CD14-positive monocyte (primary cell): Measurements from ENCODE around the gene ZSWIM5. TPM values are rescaled to one million over a fixed set of nuclear protein-coding genes. Genes with fewer than 3 reads are reported as not detected.
"Not testable (repeated sequence)": the region's sequence is repeated elsewhere in the genome, so short reads cannot be mapped to it uniquely, and the experiment has no call there.

Source experiments
- DNase-seq, 3 donors: peaks; one replicate each; pipeline ENCODE4 v3.0.0-alpha.2; 2011 to 2022
- H2AFZ ChIP-seq: 2 replicates; pipeline ENCODE4 v1.6.0; 2012; ENCODE audit warnings: mild to moderate bottlenecking, low read depth, low read length, inconsistent platforms; ENCODE audit not compliant: insufficient read depth, poor library complexity, severe bottlenecking
- H3K27ac ChIP-seq, 2 donors: 1 replicate in 1 of 2; 2 replicates in 1 of 2; pipeline ENCODE4 v1.5.1; 2012 to 2013; ENCODE audit warnings: low read length in 2 of 2, control low read depth in 1 of 2, inconsistent platforms in 1 of 2, low read depth in 1 of 2, mild to moderate bottlenecking in 1 of 2
- H3K27me3 ChIP-seq, 2 donors: one replicate each; pipeline versions ENCODE4 v1.6.0 to v1.6.1; 2011 to 2013; ENCODE audit warnings: low read length in 2 of 2; ENCODE audit not compliant: control insufficient read depth in 2 of 2, insufficient read depth in 2 of 2
- H3K36me3 ChIP-seq, 2 donors: replicated peaks in 1 of 2; 1 replicate in 1 of 2; 2 replicates in 1 of 2; pipeline versions ENCODE4 v1.5.1 to v1.6.1; 2012 to 2013; ENCODE audit warnings: low read length in 2 of 2, control low read depth in 1 of 2, inconsistent platforms in 1 of 2, mild to moderate bottlenecking in 1 of 2; ENCODE audit not compliant: insufficient read depth in 2 of 2, control insufficient read depth in 1 of 2
- H3K4me1 ChIP-seq, 2 donors: 1 replicate in 1 of 2; 2 replicates in 1 of 2; pipeline versions ENCODE4 v1.5.1 to v1.6.1; 2012 to 2013; ENCODE audit warnings: low read length in 2 of 2, control low read depth in 1 of 2, inconsistent platforms in 1 of 2, mild to moderate bottlenecking in 1 of 2, moderate library complexity in 1 of 2; ENCODE audit not compliant: insufficient read depth in 2 of 2, control insufficient read depth in 1 of 2
- H3K4me2 ChIP-seq: replicated peaks from 2 replicates; pipeline ENCODE3; 2012; ENCODE audit warnings: low read length, moderate library complexity, mild to moderate bottlenecking; ENCODE audit not compliant: poor library complexity, severe bottlenecking; ENCODE audit errors: extremely low read depth
- H3K4me3 ChIP-seq, 3 experiments: fragments of 200-600 bp in 1 of 3; sonication (generic) in 1 of 3; replicated peaks in 1 of 3; 1 replicate in 2 of 3; 2 replicates in 1 of 3; pipeline ENCODE4 v1.5.1; 2011 to 2013; ENCODE audit warnings: low read length in 3 of 3, mild to moderate bottlenecking in 3 of 3, control low read depth in 2 of 3, low read depth in 2 of 3, inconsistent platforms in 1 of 3, moderate library complexity in 1 of 3
- H3K79me2 ChIP-seq: 2 replicates; pipeline ENCODE4 v1.6.0; 2012; ENCODE audit warnings: mild to moderate bottlenecking, control low read depth, inconsistent platforms, low read length, moderate library complexity; ENCODE audit not compliant: insufficient read depth
- H3K9ac ChIP-seq: 2 replicates; pipeline ENCODE4 v1.6.0; 2017; ENCODE audit warnings: low read length, mild to moderate bottlenecking; ENCODE audit not compliant: insufficient read depth, poor library complexity, severe bottlenecking
- H3K9me3 ChIP-seq, 2 donors: replicated peaks in 1 of 2; 1 replicate in 1 of 2; 2 replicates in 1 of 2; pipeline versions ENCODE4 v1.5.1 to v1.6.1; 2012 to 2013; ENCODE audit warnings: low read length in 2 of 2, control low read depth in 1 of 2; ENCODE audit not compliant: control insufficient read depth in 1 of 2, insufficient read depth in 1 of 2
- H4K20me1 ChIP-seq: 2 replicates; pipeline ENCODE4 v1.6.0; 2012; ENCODE audit warnings: mild to moderate bottlenecking, low read length, control low read depth, moderate library complexity; ENCODE audit not compliant: insufficient read depth
- H3K27ac Mint-ChIP-seq, 7 donors: one replicate each; pipeline ENCODE4 v1.8.0; 2020; ENCODE audit warnings: mild to moderate bottlenecking in 7 of 7, mixed read lengths in 7 of 7, moderate library complexity in 6 of 7, inconsistent platforms in 2 of 7
- H3K27me3 Mint-ChIP-seq, 3 donors: one replicate each; pipeline ENCODE4 v1.8.0; 2021 to 2022; ENCODE audit warnings: low read depth in 3 of 3, mild to moderate bottlenecking in 3 of 3, mixed read lengths in 3 of 3, moderate library complexity in 3 of 3, inconsistent platforms in 1 of 3
- H3K36me3 Mint-ChIP-seq, 2 donors: one replicate each; pipeline ENCODE4 v1.8.0; 2020; ENCODE audit warnings: mixed read lengths in 2 of 2, inconsistent platforms in 1 of 2, mild to moderate bottlenecking in 1 of 2
- H3K4me1 Mint-ChIP-seq: one replicate; pipeline ENCODE4 v1.8.0; 2020; ENCODE audit warnings: mild to moderate bottlenecking, mixed read lengths
- H3K4me3 Mint-ChIP-seq, 2 donors: one replicate each; pipeline ENCODE4 v1.8.0; 2020; ENCODE audit warnings: mild to moderate bottlenecking in 2 of 2, mixed read lengths in 2 of 2, moderate library complexity in 1 of 2
- H3K9me3 Mint-ChIP-seq, 7 donors: one replicate each; pipeline ENCODE4 v1.8.0; 2020 to 2022; ENCODE audit warnings: mixed read lengths in 7 of 7, mild to moderate bottlenecking in 6 of 7, moderate library complexity in 6 of 7, inconsistent platforms in 2 of 7
- CTCF ChIP-seq: fragments of 200-600 bp; IDR thresholded peaks from one replicate; pipeline ENCODE4 v1.8.0; 2022; ENCODE audit warnings: antibody characterized with exemption, mild to moderate bottlenecking
- WGBS: methylation state at CpG from one replicate; pipeline ENCODE4 v1.1.5; 2013; ENCODE audit warnings: missing lambda C conversion rate; ENCODE audit not compliant: insufficient coverage; 5-methylcytosine and 5-hydroxymethylcytosine counted together
- intact Hi-C, 2 donors: fragments of 100-400 bp; cut with micrococcal nuclease; formaldehyde crosslinking; loops; one replicate each; pipeline versions ENCODE4 v1.15.0 to v1.15.1; 2023
- polyA plus RNA-seq, 3 donors: library from polyadenylated mRNA; depleted of rRNA in 1 of 3; unstranded in 2 of 3; stranded (reverse) in 1 of 3; fragments of 300-500 nt in 2 of 3; fragments of >200 nt in 1 of 3; fragmentation: Illumina TruSeq in 2 of 3; gene quantifications; 1 replicate in 2 of 3; 2 replicates in 1 of 3; pipeline ENCODE4 v1.2.3, GENCODE V29; 2012 to 2021

The ZSWIM5 gene
- polyA plus RNA-seq, 3 donors, result not detected

DNA sequence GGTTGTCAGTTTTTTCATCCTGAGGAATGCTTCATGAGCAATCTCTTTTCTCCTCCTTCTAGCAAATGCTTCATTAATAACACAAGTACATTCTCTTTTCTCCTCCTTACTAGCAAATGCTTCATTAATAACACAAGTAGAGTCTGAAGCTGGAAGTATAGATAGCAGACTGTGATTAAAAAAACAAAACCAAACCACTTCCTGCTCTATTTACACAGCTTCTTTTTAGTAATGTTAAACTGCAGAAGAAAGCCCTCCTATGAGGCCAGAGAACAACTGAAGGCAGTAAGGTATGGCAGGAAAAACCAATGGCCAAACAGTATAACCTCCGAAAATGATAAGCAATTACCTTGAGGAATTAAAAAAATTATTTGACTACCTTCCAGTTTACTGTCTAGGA lies 90.1 kb downstream of the ZSWIM5 start:
- H3K4me1 ChIP-seq, result no peaks in the 10 kb centered on the region
- no CpG with 5 or more reads among the region's 1 CpG for WGBS
- H3K36me3 Mint-ChIP-seq, result no peaks in the 10 kb centered on the region
- intact Hi-C loops, result no loop called here
- H3K4me2 ChIP-seq, result no peak overlapping the region
- H3K27me3 ChIP-seq, result no peaks in the 10 kb centered on the region
- H3K27ac Mint-ChIP-seq, result no peak overlapping the region
- TF ChIP-seq CTCF, result no peak
- H4K20me1 ChIP-seq, result no peaks in the 10 kb centered on the region
- no peak overlapping the region for H2AFZ ChIP-seq
- no peak overlapping the region for H3K4me3 ChIP-seq
- peaks cover 0 to 5% (median 4%) of the 10 kb centered on the region in 7 donors for H3K9me3 Mint-ChIP-seq
- no peak overlapping the region for H3K4me3 Mint-ChIP-seq
- H3K9ac ChIP-seq, result no peak overlapping the region
- peaks cover 0 to 2% (median 2%) of the 10 kb centered on the region in 3 donors for H3K27me3 Mint-ChIP-seq
- no peak overlapping the region for H3K27ac ChIP-seq
- peaks cover 2% of the 10 kb centered on the region for H3K4me1 Mint-ChIP-seq
- no peak for DNase-seq
- no peaks in the 10 kb centered on the region for H3K36me3 ChIP-seq
- H3K9me3 ChIP-seq, result no peaks in the 10 kb centered on the region
- H3K79me2 ChIP-seq, result no peaks in the 10 kb centered on the region

- H3K27ac ChIP-seq, DNase-seq, H3K4me2 ChIP-seq, H3K36me3 ChIP-seq, H3K4me1 ChIP-seq, H3K27me3 ChIP-seq, H3K4me3 ChIP-seq, H3K36me3 Mint-ChIP-seq, H3K27me3 Mint-ChIP-seq, H3K9me3 ChIP-seq, H3K9me3 Mint-ChIP-seq, H3K27ac Mint-ChIP-seq, H3K4me1 Mint-ChIP-seq, intact Hi-C loops, H3K4me3 Mint-ChIP-seq, H2AFZ ChIP-seq, H3K9ac ChIP-seq, H4K20me1 ChIP-seq, H3K79me2 ChIP-seq: not testable (repeated sequence)
- 96% methylated on average over 23 of the region's 33 CpGs for WGBS
Measured at GRCh38 chr1:45115198-45115597, 91.2 kb downstream of the ZSWIM5 start.
